Kidney (tissue), 14 donors: ENCODE results near the gene PRAC2. TPM values are rescaled to one million over a fixed set of nuclear protein-coding genes. Genes with fewer than 3 reads are reported as not detected.

ENCODE experiments used
- DNase-seq, 5 donors: peaks; one replicate each; pipeline ENCODE4 v3.0.0-alpha.2; 2013 to 2020
- FAIRE-seq: peaks from 2 replicates; lab custom pipeline; 2012; peaks lifted over from hg19 to GRCh38; lab: Jason Lieb, UNC
- H3K27ac ChIP-seq, 2 donors: one replicate each; pipeline ENCODE4 v1.7.0; 2013; ENCODE audit warnings: low read depth in 2 of 2, low read length in 2 of 2, inconsistent platforms in 1 of 2
- H3K27me3 ChIP-seq: one replicate; pipeline ENCODE4 v1.7.1; 2013; ENCODE audit warnings: low read length, inconsistent platforms; ENCODE audit not compliant: control insufficient read depth, insufficient read depth
- H3K36me3 ChIP-seq, 3 donors: one replicate each; pipeline versions ENCODE4 v1.7.0 to v1.7.1; 2013; ENCODE audit warnings: low read length in 3 of 3, control low read depth in 1 of 3, inconsistent platforms in 1 of 3; ENCODE audit not compliant: insufficient read depth in 3 of 3, control insufficient read depth in 2 of 3
- H3K4me1 ChIP-seq, 3 donors: one replicate each; pipeline versions ENCODE4 v1.7.0 to v1.7.1; 2013; ENCODE audit warnings: low read length in 3 of 3, inconsistent platforms in 1 of 3, low read depth in 1 of 3; ENCODE audit not compliant: control insufficient read depth in 2 of 3, insufficient read depth in 2 of 3
- H3K4me3 ChIP-seq, 3 donors: one replicate each; pipeline versions ENCODE4 v1.7.0 to v1.8.1; 2013; ENCODE audit warnings: low read length in 3 of 3, control low read depth in 1 of 3, inconsistent platforms in 1 of 3
- H3K9ac ChIP-seq, 3 donors: one replicate each; pipeline versions ENCODE4 v1.7.0 to v1.7.1; 2013; ENCODE audit warnings: low read length in 3 of 3, control low read depth in 1 of 3, inconsistent platforms in 1 of 3
- H3K9me3 ChIP-seq, 3 donors: one replicate each; pipeline versions ENCODE4 v1.7.0 to v1.7.1; 2013; ENCODE audit warnings: low read length in 3 of 3, control low read depth in 1 of 3, inconsistent platforms in 1 of 3; ENCODE audit not compliant: control insufficient read depth in 2 of 3, insufficient read depth in 1 of 3
- intact Hi-C: fragments of 100-400 bp; cut with DNase I; formaldehyde crosslinking; loops from one replicate; pipeline ENCODE4 v1.11.1; 2022
- polyA plus RNA-seq: library from polyadenylated mRNA; stranded (reverse); fragments of 350-450 nt; fragmentation: Illumina TruSeq; extraction: RNeasy Lipid Tissue Mini Kit (QIAGEN cat#74804); gene quantifications from one replicate; pipeline ENCODE4 v1.2.3, GENCODE V29; 2014; ENCODE audit warnings: low read depth, low replicate concordance; ENCODE audit not compliant: insufficient read depth
- total RNA-seq: library from RNA; stranded (reverse); fragmentation: NEBNext Ultra II Directional; extraction: Animal tissue kit (Norgen Biotek cat#: 25700); gene quantifications from one replicate; pipeline ENCODE4 v1.2.1, GENCODE V29; 2021
- TF ChIP-seq, protein P1 (sequence below): IDR thresholded peaks from 3 replicates; pipeline ENCODE4 v1.5.1; 2012; ENCODE audit warnings: mild to moderate bottlenecking, moderate library complexity, borderline replicate concordance; ENCODE audit not compliant: insufficient read depth; ENCODE audit errors: extremely low read depth
- donor health status: control.
- donor health status: control.
- donor health status: control.
- donor health status: control.
- donor health status: control.
- donor health status: DM: yes; HTN: yes; CAD: no.
- donor health status: Normal renal cell carcinoma (clear cell type).

Gene PRAC2
- total and polyA plus RNA-seq, 2 donors from 2014 or later: not detected

DNA sequence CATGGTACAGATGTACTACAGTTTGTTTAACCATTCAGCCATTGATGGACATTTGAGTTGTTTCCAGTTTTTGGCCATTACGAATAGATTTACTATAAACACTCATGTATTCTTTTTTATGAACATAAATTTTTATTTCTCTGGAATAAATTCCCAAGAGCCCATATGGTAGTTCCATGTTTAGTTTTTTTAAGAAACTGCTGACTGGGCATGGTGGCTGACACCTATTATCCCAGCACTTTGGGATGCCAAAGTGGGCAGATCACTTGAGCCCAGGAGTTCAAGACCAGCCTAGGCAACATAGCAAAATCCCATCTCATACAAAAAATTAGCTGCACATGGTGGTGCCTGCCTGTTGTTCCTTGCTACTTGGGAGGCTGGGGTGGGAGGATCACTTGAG, 30.9 kb upstream of the PRAC2 start:
- Histone ChIP-seq H3K4me3 (no peak overlapping the region), H3K27ac (no peak overlapping the region), H3K4me1 (no peaks in the 10 kb centered on the region), H3K9me3 (no peaks in the 10 kb centered on the region), H3K9ac (no peak overlapping the region), H3K36me3 (no peaks in the 10 kb centered on the region), H3K27me3 (no peaks in the 10 kb centered on the region)
- TF ChIP-seq, protein P1, sequence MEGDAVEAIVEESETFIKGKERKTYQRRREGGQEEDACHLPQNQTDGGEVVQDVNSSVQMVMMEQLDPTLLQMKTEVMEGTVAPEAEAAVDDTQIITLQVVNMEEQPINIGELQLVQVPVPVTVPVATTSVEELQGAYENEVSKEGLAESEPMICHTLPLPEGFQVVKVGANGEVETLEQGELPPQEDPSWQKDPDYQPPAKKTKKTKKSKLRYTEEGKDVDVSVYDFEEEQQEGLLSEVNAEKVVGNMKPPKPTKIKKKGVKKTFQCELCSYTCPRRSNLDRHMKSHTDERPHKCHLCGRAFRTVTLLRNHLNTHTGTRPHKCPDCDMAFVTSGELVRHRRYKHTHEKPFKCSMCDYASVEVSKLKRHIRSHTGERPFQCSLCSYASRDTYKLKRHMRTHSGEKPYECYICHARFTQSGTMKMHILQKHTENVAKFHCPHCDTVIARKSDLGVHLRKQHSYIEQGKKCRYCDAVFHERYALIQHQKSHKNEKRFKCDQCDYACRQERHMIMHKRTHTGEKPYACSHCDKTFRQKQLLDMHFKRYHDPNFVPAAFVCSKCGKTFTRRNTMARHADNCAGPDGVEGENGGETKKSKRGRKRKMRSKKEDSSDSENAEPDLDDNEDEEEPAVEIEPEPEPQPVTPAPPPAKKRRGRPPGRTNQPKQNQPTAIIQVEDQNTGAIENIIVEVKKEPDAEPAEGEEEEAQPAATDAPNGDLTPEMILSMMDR: no peak
- no peak for FAIRE-seq
- intact Hi-C loops: no loop called here
- no peak for DNase-seq

DNA sequence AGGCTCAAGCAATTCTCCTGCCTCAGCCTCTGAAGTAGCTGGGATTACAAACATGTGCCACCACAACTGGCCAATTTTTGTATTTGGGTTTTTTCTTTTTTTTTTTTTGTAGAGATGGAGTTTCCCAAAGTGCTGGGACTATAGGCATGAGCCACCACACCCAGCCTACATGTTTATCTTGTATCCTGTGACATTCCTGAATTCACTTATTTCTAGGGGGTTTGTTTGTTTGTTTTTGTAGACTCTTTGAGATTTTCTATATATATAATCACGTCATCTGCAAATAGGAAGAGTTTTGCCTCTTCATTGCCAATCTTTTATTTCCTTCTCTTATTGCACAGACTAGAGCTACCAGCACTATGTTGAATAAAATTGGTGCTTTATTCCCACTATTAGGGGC, 29.8 kb upstream of the PRAC2 start:
- no peaks in the 10 kb centered on the region for H3K27me3 ChIP-seq

DNA sequence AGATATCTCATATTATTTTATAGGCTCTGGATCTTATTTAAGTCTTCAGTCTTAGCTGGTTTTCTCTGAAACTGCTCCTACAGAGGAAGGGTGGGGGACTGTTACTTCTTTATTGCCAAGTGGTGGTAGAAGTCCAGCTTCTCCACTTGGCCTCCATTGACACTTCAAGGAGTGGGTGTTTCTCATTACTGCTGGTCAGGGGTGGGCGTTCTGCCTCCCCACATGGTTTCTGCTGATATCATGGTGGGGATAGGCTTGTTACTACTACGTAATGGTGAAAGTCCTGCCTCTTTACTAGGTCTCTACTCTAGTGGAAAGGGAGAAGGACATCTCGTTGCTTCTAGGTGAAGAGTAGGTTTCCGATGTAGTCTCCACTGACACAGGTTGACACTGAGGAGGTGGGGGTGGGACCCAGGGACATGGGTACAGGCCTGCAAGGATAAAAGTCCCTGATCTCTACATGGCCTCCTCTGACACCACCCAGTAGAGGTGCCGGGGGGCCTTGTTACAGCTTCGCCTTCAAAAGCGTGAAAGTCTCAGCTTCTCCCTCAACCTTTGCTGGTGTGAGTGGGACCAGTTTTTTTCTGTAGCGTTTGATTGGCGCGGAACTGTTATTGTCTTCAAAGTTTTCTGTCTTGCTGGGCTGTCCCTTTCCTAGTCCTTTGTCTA, 21.0 kb upstream of the PRAC2 start:
- H3K27me3 ChIP-seq: peaks cover 2% of the 10 kb centered on the region
- no peak overlapping the region for H3K4me3 ChIP-seq
- no peaks in the 10 kb centered on the region for H3K9me3 ChIP-seq
- no peaks in the 10 kb centered on the region for H3K36me3 ChIP-seq
- DNase-seq (no peak), FAIRE-seq (no peak)
- H3K27ac ChIP-seq: no peak overlapping the region
- TF ChIP-seq, protein P1: no peak
- no peaks in the 10 kb centered on the region for H3K4me1 ChIP-seq
- intact Hi-C loops: no loop called here
- no peak overlapping the region for H3K9ac ChIP-seq

More for the DNA sequence above, 29.8 kb upstream of the PRAC2 start:
- Histone ChIP-seq H3K4me1 (no peaks in the 10 kb centered on the region), H3K27ac (no peak overlapping the region), H3K9ac (no peak overlapping the region), H3K4me3 (no peak overlapping the region), H3K9me3 (no peaks in the 10 kb centered on the region), H3K36me3 (no peaks in the 10 kb centered on the region)
- DNase-seq (no peak), FAIRE-seq (no peak)
- intact Hi-C loops: no loop called here
- TF ChIP-seq, protein P1: no peak
